A673 (cell line): ENCODE data around the gene FRMD4B.

Source experiments
- CTCF ChIP-seq: fragments of 300-800, 200-600 bp; sonication (generic); conservative IDR thresholded peaks from 2 replicates; pipeline ENCODE4 v1.5.1; 2017; ENCODE audit warnings: low read depth, mild to moderate bottlenecking, antibody characterized with exemption, low read length, moderate library complexity, mixed read lengths
- EZH2 ChIP-seq: fragments of 200-600 bp; sonication (generic); IDR thresholded peaks from 2 replicates; pipeline ENCODE4 v1.6.1; 2017; ENCODE audit warnings: borderline replicate concordance, low read depth, mild to moderate bottlenecking, mixed read lengths, antibody characterized with exemption, low read length; ENCODE audit not compliant: poor library complexity, severe bottlenecking

- TF ChIP-seq CTCF (no peak), EZH2 (no peak)
Measured at GRCh38 chr3:69203631-69204314, 182.1 kb downstream of the FRMD4B start.
